Lower leg skin (tissue), 3 donors: ENCODE results near the gene ZFAND3.

ENCODE experiments used
- CTCF ChIP-seq, 3 donors: fragments of 450-650 bp; IDR thresholded peaks; one replicate each; pipeline ENCODE4 v1.5.1; 2016; ENCODE audit warnings: antibody characterized with exemption in 3 of 3, mild to moderate bottlenecking in 3 of 3, moderate library complexity in 2 of 3
- POLR2A ChIP-seq, 2 donors: fragments of 450-650 bp; IDR thresholded peaks; one replicate each; pipeline ENCODE4 v1.6.1; 2016 to 2017; ENCODE audit warnings: antibody characterized with exemption in 2 of 2, mild to moderate bottlenecking in 1 of 2, moderate library complexity in 1 of 2

- TF ChIP-seq CTCF (IDR thresholded peaks at IDR 0.05) (no peak), POLR2A (IDR thresholded peaks at IDR 0.05) (no peak)
Measured at GRCh38 chr6:37913210-37913609, 93.7 kb downstream of the ZFAND3 start.
